SK-N-SH (cell line): Measurements from ENCODE around the gene VCAN.

ENCODE experiments used
- CHD2 ChIP-seq: fragments of 150-350 bp; IDR thresholded peaks from 2 replicates; pipeline ENCODE4 v1.6.1; 2018; ENCODE audit warnings: low read length; ENCODE audit not compliant: partially characterized antibody
- EP300 ChIP-seq, 2 experiments: IDR thresholded peaks; 2 replicates each; pipeline versions ENCODE4 v1.4.0 to v1.6.1; 2012; ENCODE audit warnings: borderline replicate concordance in 1 of 2, low read depth in 1 of 2, low read length in 1 of 2
- FOXM1 ChIP-seq: IDR thresholded peaks from 2 replicates; pipeline ENCODE4 v1.4.0; 2012; ENCODE audit warnings: low read depth, mild to moderate bottlenecking
- MEF2A ChIP-seq: IDR thresholded peaks from 2 replicates; pipeline ENCODE4 v1.4.0; 2012; ENCODE audit warnings: low read depth, borderline replicate concordance
- NFIC ChIP-seq: IDR thresholded peaks from 2 replicates; pipeline ENCODE4 v1.4.0; 2012; ENCODE audit warnings: borderline replicate concordance
- POLR2AphosphoS5 ChIP-seq: IDR thresholded peaks from 2 replicates; pipeline ENCODE4 v1.6.1; 2012; ENCODE audit warnings: low read depth, low read length
- RCOR1 ChIP-seq: fragments of 150-350 bp; IDR thresholded peaks from 2 replicates; pipeline ENCODE4 v1.6.1; 2017; ENCODE audit warnings: antibody characterized with exemption, low read length
- RFX5 ChIP-seq: IDR thresholded peaks from 2 replicates; pipeline ENCODE4 v1.6.1; 2012; ENCODE audit warnings: mild to moderate bottlenecking, improper control_type of control experiment, low read length
- SIN3A ChIP-seq: IDR thresholded peaks from 2 replicates; pipeline ENCODE4 v1.6.1; 2012; ENCODE audit warnings: low read depth, mild to moderate bottlenecking, low read length, moderate library complexity, borderline replicate concordance
- TEAD4 ChIP-seq: IDR thresholded peaks from 2 replicates; pipeline ENCODE4 v1.4.0; 2012; ENCODE audit warnings: mild to moderate bottlenecking, borderline replicate concordance; ENCODE audit not compliant: insufficient read depth
- TF ChIP-seq, protein P1 (sequence below): fragments of 150-350 bp; IDR thresholded peaks from 2 replicates; pipeline ENCODE4 v1.6.1; 2017; ENCODE audit warnings: antibody characterized with exemption, low read length, low read depth, borderline replicate concordance
- TF ChIP-seq, protein P2 (sequence below): fragments of 200-600 bp; sonication (generic); IDR thresholded peaks from 2 replicates; pipeline ENCODE4 v1.6.1; 2017; ENCODE audit warnings: antibody characterized with exemption, mild to moderate bottlenecking, moderate library complexity
- TF ChIP-seq, protein P3 (sequence below): IDR thresholded peaks from 2 replicates; pipeline ENCODE4 v1.4.0; 2012; ENCODE audit warnings: low read depth, borderline replicate concordance
- TF ChIP-seq, protein P4 (sequence below): IDR thresholded peaks from 2 replicates; pipeline ENCODE4 v1.4.0; 2012; ENCODE audit warnings: low read depth

DNA sequence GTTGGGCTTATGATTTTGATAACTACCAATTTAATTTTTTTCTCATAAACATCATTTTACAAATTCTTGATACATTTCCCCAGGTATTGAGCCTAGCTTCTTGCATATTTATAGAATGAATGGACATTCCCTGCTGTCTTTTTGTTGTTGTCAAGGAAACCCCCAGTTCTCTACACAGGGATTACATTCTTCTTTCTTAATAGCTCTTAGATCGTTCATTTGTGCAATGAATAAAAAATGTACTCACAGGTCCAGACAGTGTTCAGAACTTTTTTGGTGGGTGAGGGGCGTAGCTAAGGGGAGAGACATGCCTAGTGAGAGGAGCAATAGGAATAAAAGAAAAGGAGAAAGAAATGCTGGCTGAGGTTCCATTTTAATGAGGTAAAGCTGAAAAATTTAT is 58.6 kb downstream of the VCAN start:
- TF ChIP-seq, protein P1, sequence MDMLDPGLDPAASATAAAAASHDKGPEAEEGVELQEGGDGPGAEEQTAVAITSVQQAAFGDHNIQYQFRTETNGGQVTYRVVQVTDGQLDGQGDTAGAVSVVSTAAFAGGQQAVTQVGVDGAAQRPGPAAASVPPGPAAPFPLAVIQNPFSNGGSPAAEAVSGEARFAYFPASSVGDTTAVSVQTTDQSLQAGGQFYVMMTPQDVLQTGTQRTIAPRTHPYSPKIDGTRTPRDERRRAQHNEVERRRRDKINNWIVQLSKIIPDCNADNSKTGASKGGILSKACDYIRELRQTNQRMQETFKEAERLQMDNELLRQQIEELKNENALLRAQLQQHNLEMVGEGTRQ: no peak
- TF ChIP-seq TEAD4: no peak
- TF ChIP-seq FOXM1: no peak
- TF ChIP-seq, protein P2, sequence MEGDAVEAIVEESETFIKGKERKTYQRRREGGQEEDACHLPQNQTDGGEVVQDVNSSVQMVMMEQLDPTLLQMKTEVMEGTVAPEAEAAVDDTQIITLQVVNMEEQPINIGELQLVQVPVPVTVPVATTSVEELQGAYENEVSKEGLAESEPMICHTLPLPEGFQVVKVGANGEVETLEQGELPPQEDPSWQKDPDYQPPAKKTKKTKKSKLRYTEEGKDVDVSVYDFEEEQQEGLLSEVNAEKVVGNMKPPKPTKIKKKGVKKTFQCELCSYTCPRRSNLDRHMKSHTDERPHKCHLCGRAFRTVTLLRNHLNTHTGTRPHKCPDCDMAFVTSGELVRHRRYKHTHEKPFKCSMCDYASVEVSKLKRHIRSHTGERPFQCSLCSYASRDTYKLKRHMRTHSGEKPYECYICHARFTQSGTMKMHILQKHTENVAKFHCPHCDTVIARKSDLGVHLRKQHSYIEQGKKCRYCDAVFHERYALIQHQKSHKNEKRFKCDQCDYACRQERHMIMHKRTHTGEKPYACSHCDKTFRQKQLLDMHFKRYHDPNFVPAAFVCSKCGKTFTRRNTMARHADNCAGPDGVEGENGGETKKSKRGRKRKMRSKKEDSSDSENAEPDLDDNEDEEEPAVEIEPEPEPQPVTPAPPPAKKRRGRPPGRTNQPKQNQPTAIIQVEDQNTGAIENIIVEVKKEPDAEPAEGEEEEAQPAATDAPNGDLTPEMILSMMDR: no peak
- no peak for TF ChIP-seq POLR2AphosphoS5
- no peak for TF ChIP-seq CHD2
- TF ChIP-seq RCOR1: no peak
- no peak for TF ChIP-seq MEF2A
- TF ChIP-seq, protein P3, sequence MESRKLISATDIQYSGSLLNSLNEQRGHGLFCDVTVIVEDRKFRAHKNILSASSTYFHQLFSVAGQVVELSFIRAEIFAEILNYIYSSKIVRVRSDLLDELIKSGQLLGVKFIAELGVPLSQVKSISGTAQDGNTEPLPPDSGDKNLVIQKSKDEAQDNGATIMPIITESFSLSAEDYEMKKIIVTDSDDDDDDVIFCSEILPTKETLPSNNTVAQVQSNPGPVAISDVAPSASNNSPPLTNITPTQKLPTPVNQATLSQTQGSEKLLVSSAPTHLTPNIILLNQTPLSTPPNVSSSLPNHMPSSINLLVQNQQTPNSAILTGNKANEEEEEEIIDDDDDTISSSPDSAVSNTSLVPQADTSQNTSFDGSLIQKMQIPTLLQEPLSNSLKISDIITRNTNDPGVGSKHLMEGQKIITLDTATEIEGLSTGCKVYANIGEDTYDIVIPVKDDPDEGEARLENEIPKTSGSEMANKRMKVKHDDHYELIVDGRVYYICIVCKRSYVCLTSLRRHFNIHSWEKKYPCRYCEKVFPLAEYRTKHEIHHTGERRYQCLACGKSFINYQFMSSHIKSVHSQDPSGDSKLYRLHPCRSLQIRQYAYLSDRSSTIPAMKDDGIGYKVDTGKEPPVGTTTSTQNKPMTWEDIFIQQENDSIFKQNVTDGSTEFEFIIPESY: no peak
- no peak for TF ChIP-seq SIN3A
- no peak for TF ChIP-seq EP300 (IDR thresholded peaks at IDR 0.05; ENCODE audit: borderline replicate concordance in 1 of 2, low read depth in 1 of 2, low read length in 1 of 2)
- TF ChIP-seq RFX5: no peak
- no peak for TF ChIP-seq NFIC
- TF ChIP-seq, protein P4, sequence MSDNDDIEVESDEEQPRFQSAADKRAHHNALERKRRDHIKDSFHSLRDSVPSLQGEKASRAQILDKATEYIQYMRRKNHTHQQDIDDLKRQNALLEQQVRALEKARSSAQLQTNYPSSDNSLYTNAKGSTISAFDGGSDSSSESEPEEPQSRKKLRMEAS: no peak
